ENCODE measurements around the gene TSPAN5.

Gene TSPAN5

DNA sequence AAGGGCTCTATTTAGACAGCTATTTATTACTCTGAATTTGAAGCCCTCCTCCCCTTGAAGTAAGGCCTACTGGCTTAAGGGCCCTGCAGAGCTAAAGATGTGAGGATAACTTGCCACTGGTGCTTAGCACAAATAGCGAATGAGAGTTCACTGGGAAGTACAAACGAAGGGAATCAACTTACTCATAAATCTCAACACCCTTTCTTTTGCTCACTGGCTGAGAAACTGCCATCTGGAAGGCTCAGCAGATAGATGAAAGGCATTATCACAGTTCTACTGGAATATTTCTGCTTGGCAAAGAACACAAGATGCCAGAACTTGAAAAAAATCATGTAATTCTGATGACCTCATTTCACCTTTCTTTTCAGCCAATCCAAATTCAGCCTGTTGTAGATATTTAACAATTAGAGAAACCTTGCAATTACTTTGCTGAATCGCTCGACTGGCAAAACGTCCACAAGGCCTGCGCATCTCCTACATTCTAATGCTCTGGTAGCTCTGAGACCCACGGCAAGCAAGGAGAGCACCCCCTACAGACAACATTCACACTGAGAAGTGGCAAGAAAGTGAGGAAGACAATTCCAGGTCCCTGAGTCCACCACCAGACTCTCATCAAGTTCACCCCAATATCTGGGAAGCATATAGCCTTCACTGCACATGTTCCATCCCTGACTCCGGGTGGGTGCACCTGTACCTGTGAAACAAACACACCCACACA, 27.5 kb downstream of the TSPAN5 start:
- TF ChIP-seq, protein P1, sequence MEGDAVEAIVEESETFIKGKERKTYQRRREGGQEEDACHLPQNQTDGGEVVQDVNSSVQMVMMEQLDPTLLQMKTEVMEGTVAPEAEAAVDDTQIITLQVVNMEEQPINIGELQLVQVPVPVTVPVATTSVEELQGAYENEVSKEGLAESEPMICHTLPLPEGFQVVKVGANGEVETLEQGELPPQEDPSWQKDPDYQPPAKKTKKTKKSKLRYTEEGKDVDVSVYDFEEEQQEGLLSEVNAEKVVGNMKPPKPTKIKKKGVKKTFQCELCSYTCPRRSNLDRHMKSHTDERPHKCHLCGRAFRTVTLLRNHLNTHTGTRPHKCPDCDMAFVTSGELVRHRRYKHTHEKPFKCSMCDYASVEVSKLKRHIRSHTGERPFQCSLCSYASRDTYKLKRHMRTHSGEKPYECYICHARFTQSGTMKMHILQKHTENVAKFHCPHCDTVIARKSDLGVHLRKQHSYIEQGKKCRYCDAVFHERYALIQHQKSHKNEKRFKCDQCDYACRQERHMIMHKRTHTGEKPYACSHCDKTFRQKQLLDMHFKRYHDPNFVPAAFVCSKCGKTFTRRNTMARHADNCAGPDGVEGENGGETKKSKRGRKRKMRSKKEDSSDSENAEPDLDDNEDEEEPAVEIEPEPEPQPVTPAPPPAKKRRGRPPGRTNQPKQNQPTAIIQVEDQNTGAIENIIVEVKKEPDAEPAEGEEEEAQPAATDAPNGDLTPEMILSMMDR (IDR thresholded peaks at IDR 0.05; ENCODE audit: control insufficient read depth, insufficient read depth, low read depth, low read length, missing control alignments): no peak
- no peak overlapping the region for H3K4me3 ChIP-seq (ENCODE audit: control insufficient read depth, low read depth, low read length)
- DNase-seq (ENCODE audit: low read depth): no peak

DNA sequence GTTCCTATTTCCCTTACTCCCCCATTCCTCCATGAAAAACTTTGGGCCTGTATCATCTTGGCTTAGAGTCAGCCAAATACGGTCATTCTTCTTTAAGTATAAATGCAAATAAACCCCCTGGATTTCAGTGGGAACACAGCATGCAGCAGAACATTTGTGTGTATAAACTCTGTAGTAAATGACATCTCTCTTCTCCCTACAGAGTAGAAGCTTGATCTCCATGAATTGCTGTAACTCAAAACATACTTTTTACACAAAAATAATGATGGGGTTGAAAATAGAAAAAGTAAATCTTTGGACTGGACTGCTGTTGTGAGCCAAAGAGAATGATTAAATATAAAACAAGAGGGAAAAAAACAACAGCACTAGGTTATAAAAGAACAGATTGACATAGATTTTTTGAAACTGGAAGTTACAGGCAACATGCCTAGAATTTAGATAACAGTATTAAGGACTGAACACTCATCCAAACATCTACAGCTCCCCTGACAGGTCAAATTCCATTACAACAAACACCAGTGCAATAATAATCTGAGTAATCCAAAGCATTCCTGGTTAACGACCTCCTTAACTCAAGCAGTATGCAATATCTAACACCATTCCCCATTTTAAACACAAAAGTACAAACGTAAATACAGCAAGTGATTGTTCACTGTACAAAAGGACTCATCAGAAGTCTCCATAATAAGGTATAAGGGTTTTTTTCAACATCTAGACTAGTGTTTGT, 30.7 kb downstream of the TSPAN5 start:
- TF ChIP-seq, protein P1 (IDR thresholded peaks at IDR 0.05; ENCODE audit: control insufficient read depth, insufficient read depth, low read depth, low read length, missing control alignments): no peak

DNA sequence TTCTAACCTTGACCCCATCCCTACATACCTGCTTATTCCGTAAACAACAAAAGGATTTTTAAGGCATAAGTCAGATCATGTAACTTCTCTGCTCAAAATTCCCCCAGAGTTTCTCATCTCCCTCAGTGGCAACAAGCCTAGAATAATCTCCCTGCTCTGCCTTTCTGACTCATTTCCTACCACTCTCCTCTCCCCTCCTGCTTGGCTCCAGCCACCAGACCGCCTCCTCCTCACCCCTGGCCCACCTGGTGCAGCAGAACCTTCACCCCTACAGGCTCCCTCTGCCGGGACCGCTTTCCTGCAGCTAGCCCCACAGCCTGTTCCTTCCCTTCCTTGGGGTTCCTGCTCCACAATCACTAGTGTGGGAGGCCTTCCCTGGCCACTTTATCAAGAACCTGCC, 32.1 kb downstream of the TSPAN5 start:
- TF ChIP-seq, protein P1 (IDR thresholded peaks at IDR 0.05; ENCODE audit: control insufficient read depth, insufficient read depth, low read depth, low read length, missing control alignments): peak; percentile 20
- DNase-seq (ENCODE audit: low read depth): peak; percentile 47
- no peak overlapping the region for H3K4me3 ChIP-seq (ENCODE audit: control insufficient read depth, low read depth, low read length)

More for the DNA sequence above, 30.7 kb downstream of the TSPAN5 start:
- H3K4me3 ChIP-seq (ENCODE audit: control insufficient read depth, low read depth, low read length): no peak overlapping the region
- peak; percentile 78 for DNase-seq (ENCODE audit: low read depth)

DNA sequence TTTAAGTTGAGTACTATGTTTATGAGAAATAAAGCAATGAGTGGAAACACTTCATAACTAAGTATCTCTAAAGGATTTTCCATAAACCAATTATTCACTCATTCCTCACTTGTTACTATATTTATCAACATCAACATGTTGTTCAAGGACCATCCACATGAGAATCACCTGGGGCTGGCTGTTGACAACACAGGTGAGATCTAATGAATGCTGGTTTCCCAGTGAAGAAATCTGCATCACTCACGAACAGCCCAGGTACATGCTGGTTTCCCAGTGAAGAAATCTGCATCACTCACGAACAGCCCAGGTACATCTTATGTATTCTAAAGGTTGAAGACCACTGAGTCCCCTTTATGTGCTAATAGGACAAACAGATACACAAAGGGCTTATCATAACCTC, 32.5 kb downstream of the TSPAN5 start:
- TF ChIP-seq, protein P1 (IDR thresholded peaks at IDR 0.05; ENCODE audit: control insufficient read depth, insufficient read depth, low read depth, low read length, missing control alignments): no peak
- H3K4me3 ChIP-seq (ENCODE audit: control insufficient read depth, low read depth, low read length): no peak overlapping the region
- no peak for DNase-seq (ENCODE audit: low read depth)

DNA sequence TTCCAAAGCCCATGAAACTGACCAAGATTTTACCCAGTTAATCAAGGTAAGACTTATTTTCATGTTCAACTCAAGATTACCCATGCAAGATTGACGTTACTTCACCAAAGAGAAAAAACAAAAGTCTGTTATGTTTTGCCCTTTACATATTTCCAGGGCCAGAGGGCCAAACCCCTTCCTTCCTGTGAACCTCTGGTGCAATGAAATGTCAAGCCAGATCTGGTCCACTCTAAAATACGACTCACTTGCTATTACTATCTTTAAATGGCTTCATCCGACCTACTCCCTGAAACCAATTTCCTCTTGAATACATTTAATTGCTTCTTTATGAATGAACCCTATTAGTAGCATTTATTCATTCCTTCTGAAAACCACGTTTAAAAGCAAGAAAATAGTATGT, 33.0 kb downstream of the TSPAN5 start:
- DNase-seq (ENCODE audit: low read depth): no peak
- TF ChIP-seq, protein P1 (IDR thresholded peaks at IDR 0.05; ENCODE audit: control insufficient read depth, insufficient read depth, low read depth, low read length, missing control alignments): no peak
- no peak overlapping the region for H3K4me3 ChIP-seq (ENCODE audit: control insufficient read depth, low read depth, low read length)

DNA sequence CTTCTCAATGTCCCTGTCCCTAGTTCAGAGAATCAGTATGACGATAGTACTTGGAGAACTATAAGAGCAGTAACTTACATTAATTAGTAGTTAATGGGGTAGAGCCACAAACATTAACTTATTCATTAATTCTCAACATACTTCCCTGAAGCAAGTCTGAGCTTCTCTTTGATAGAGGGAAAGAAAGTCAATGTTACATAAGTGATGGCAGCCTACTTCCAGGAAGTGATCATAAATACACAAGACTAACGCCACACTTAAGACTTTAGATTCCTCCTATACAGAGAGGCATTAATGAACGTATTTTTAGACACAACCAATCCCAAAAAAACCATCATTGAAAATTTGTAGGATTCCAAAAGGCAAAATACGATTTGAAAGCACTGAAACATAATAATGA, 33.8 kb downstream of the TSPAN5 start:
- H3K4me3 ChIP-seq (ENCODE audit: control insufficient read depth, low read depth, low read length): no peak overlapping the region
- no peak for DNase-seq (ENCODE audit: low read depth)
- TF ChIP-seq, protein P1 (IDR thresholded peaks at IDR 0.05; ENCODE audit: control insufficient read depth, insufficient read depth, low read depth, low read length, missing control alignments): no peak
